GM18861 (cell line): Measurements from ENCODE around the gene SLC27A1.
"Not testable (repeated sequence)": the region's sequence is repeated elsewhere in the genome, so short reads cannot be mapped to it uniquely, and the experiment has no call there.

Experiments used
- ATAC-seq: cut with Tn5 transposase; IDR thresholded peaks from one replicate; pipeline ENCODE4 v1.9.1; 2021; ENCODE audit not compliant: unreplicated experiment

Gene SLC27A1

GRCh38 chr19:17486545-17487240 lies 16.4 kb downstream of the SLC27A1 start:
- ATAC-seq = no peak

- ATAC-seq = no peak
Measured at GRCh38 chr19:17487284-17488121, 17.2 kb downstream of the SLC27A1 start.

- ATAC-seq = no peak
Measured at GRCh38 chr19:17488593-17489391, 18.5 kb downstream of the SLC27A1 start.

GRCh38 chr19:17489392-17490030 lies 19.2 kb downstream of the SLC27A1 start:
- no peak for ATAC-seq

- ATAC-seq = no peak
Measured at GRCh38 chr19:17490411-17490810, 20.1 kb downstream of the SLC27A1 start.

- ATAC-seq = no peak
Measured at GRCh38 chr19:17491287-17491686, 21.0 kb downstream of the SLC27A1 start.

- ATAC-seq = no peak
Measured at GRCh38 chr19:17495639-17496296, 25.4 kb downstream of the SLC27A1 start.

- peak; percentile 80 for ATAC-seq
Measured at GRCh38 chr19:17496337-17496997, 26.1 kb downstream of the SLC27A1 start.

GRCh38 chr19:17497149-17497798 lies 26.9 kb downstream of the SLC27A1 start:
- no peak for ATAC-seq

GRCh38 chr19:17499025-17499424 lies 28.7 kb downstream of the SLC27A1 start:
- ATAC-seq = not testable (repeated sequence)

GRCh38 chr19:17499648-17500446 lies 29.5 kb downstream of the SLC27A1 start:
- ATAC-seq = no peak

GRCh38 chr19:17500447-17501198 lies 30.3 kb downstream of the SLC27A1 start:
- ATAC-seq = no peak

GRCh38 chr19:17503240-17503639 lies 32.9 kb downstream of the SLC27A1 start:
- no peak for ATAC-seq

- ATAC-seq = no peak
Measured at GRCh38 chr19:17504030-17504429, 33.7 kb downstream of the SLC27A1 start.

- ATAC-seq = no peak
Measured at GRCh38 chr19:17504456-17504855, 34.1 kb downstream of the SLC27A1 start.

GRCh38 chr19:17505223-17505622 lies 34.9 kb downstream of the SLC27A1 start:
- no peak for ATAC-seq

GRCh38 chr19:17506745-17507144 lies 36.4 kb downstream of the SLC27A1 start:
- no peak for ATAC-seq

GRCh38 chr19:17508558-17508933 lies 38.2 kb downstream of the SLC27A1 start:
- not testable (repeated sequence) for ATAC-seq
